PC-3 (cell line): ENCODE results near the gene NPC1. TPM values are rescaled to one million over a fixed set of nuclear protein-coding genes. Genes with fewer than 3 reads are reported as not detected.
A peak's percentile ranks its signal among the peaks of the same experiment; 100 is the strongest.

Experiments
- ATAC-seq: fragments of 200-7000 bp; cut with Tn5 transposase; 2 replicates; pipeline ENCODE4 v1.9.1; 2020; ENCODE audit warnings: mild to moderate bottlenecking, moderate library complexity
- BruUV-seq: library from RNA; stranded (reverse); fragments of 400-500 nt; replicated peaks from 2 replicates; lab custom pipeline; 2021; lab: Mats Ljungman, UMichigan
- CTCF ChIA-PET: fragments of 300-600 bp; sonication (Branson Sonifier 250); formaldehyde crosslinking; loops from one replicate; lab custom pipeline; 2022; ENCODE audit warnings: antibody characterized with exemption; lab: Charles Lee
- POLR2A ChIA-PET: fragments of 300-600 bp; sonication (Branson Sonifier 250); formaldehyde crosslinking; loops from one replicate; lab custom pipeline; 2022; ENCODE audit warnings: antibody characterized with exemption; ENCODE audit not compliant: unreplicated experiment; lab: Charles Lee
- DNase-seq: peaks from one replicate; pipeline ENCODE4 v3.0.0-alpha.2; 2015
- H2AFZ ChIP-seq: fragments of 300-600 bp; sonication (generic); 2 replicates; pipeline ENCODE4 v1.6.0; 2016; ENCODE audit warnings: antibody characterized with exemption, low read length
- H3F3A ChIP-seq: fragments of 300-600 bp; sonication (generic); one replicate; pipeline ENCODE4 v1.6.0; 2017; ENCODE audit warnings: antibody characterized with exemption, low read length, control low read depth, mild to moderate bottlenecking; ENCODE audit not compliant: unreplicated experiment
- H3K27ac ChIP-seq: fragments of 300-600 bp; sonication (generic); 2 replicates; pipeline ENCODE4 v1.5.1; 2016; ENCODE audit warnings: mild to moderate bottlenecking, low read length
- H3K27me3 ChIP-seq: fragments of 300-600 bp; sonication (generic); 2 replicates; pipeline ENCODE4 v1.6.1; 2016; ENCODE audit warnings: low read length, mixed read lengths
- H3K36me3 ChIP-seq: fragments of 300-600 bp; sonication (generic); 2 replicates; pipeline ENCODE4 v1.6.1; 2016; ENCODE audit warnings: low read depth, mixed run types, low read length, mixed read lengths
- H3K4me1 ChIP-seq: fragments of 300-600 bp; sonication (generic); 2 replicates; pipeline ENCODE4 v1.5.1; 2016; ENCODE audit warnings: low read length; ENCODE audit not compliant: insufficient read depth
- H3K4me2 ChIP-seq: fragments of 300-600 bp; sonication (generic); 2 replicates; pipeline ENCODE4 v1.6.0; 2016; ENCODE audit warnings: low read length
- H3K4me3 ChIP-seq: fragments of 300-600 bp; sonication (generic); 2 replicates; pipeline ENCODE4 v1.5.1; 2016; ENCODE audit warnings: mild to moderate bottlenecking, low read length, mixed read lengths
- H3K79me2 ChIP-seq: fragments of 300-600 bp; sonication (generic); 2 replicates; pipeline ENCODE4 v1.6.1; 2017; ENCODE audit warnings: low read length, mixed read lengths
- H3K9ac ChIP-seq: fragments of 300-600 bp; sonication (generic); 2 replicates; pipeline ENCODE4 v1.6.0; 2016; ENCODE audit warnings: mild to moderate bottlenecking, low read length
- H3K9me2 ChIP-seq: fragments of 300-600 bp; sonication (generic); replicated peaks from 2 replicates; pipeline ENCODE4 v1.6.1; 2016; ENCODE audit warnings: mixed run types, low read length, mixed read lengths
- H3K9me3 ChIP-seq: fragments of 300-600 bp; sonication (generic); 2 replicates; pipeline ENCODE4 v1.6.1; 2016; ENCODE audit warnings: low read length, mixed read lengths
- H4K20me1 ChIP-seq: fragments of 300-600 bp; sonication (generic); 2 replicates; pipeline ENCODE4 v1.6.1; 2016; ENCODE audit warnings: low read length, mixed read lengths
- CTCF ChIP-seq: fragments of 300-600 bp; sonication (generic); conservative IDR thresholded peaks from 2 replicates; pipeline ENCODE4 v1.5.1; 2017; ENCODE audit warnings: antibody characterized with exemption, low read depth, mild to moderate bottlenecking, low read length
- EZH2 ChIP-seq: fragments of 300-600 bp; sonication (generic); IDR thresholded peaks from one replicate; pipeline ENCODE4 v1.6.1; 2017; ENCODE audit warnings: antibody characterized with exemption, mild to moderate bottlenecking, low read length; ENCODE audit not compliant: unreplicated experiment
- EZH2phosphoT487 ChIP-seq: fragments of 300-600 bp; sonication (generic); IDR thresholded peaks from 2 replicates; pipeline ENCODE4 v1.6.1; 2018; ENCODE audit warnings: mild to moderate bottlenecking, antibody characterized with exemption, low read length, borderline replicate concordance
- intact Hi-C: fragments of 100-400 bp; cut with micrococcal nuclease; formaldehyde crosslinking; loops from 2 replicates; pipeline ENCODE4 v1.9.0; 2023
- total RNA-seq: library from RNA; depleted of rRNA; stranded (reverse); fragments of >200 nt; gene quantifications from 2 replicates; pipeline ENCODE4 v1.2.3, GENCODE V29; 2014

Gene NPC1
- total RNA-seq, 1 experiment from 2014 or later: 85.5 TPM

- ChIA-PET CTCF (interaction anchor here (0.5 to 3.7 kb wide), 2 partner anchors 76 to 223 kb away, joined by 4 to 38 read pairs; no protein-coding TSS in a partner anchor), POLR2A (interaction anchor here (0.5 to 0.7 kb wide), 4 partner anchors 9 to 172 kb away, joined by 3 to 16 read pairs (median 6); no protein-coding TSS in a partner anchor)
- Histone ChIP-seq H3K4me1 (peaks cover 54% of the 10 kb centered on the region), H3K79me2 (no peaks in the 10 kb centered on the region), H2AFZ (peak overlapping the region; percentile 12; the same call in 1 of the 2 replicates), H3K27ac (peak overlapping the region; percentile 98), H3F3A (peaks cover 21% of the 10 kb centered on the region), H3K9me3 (no peaks in the 10 kb centered on the region), H3K9me2 (no peaks in the 10 kb centered on the region), H3K4me3 (peak overlapping the region; percentile 29; the same call in 1 of the 2 replicates), H3K36me3 (no peaks in the 10 kb centered on the region), H3K4me2 (peak overlapping the region; percentile 69), H3K27me3 (no peaks in the 10 kb centered on the region), H3K9ac (peak overlapping the region; percentile 89), H4K20me1 (no peaks in the 10 kb centered on the region)
- no TSS peak for BruUV-seq
- TF ChIP-seq CTCF: no peak
- no peak for TF ChIP-seq EZH2phosphoT487
- TF ChIP-seq EZH2: no peak
- intact Hi-C loops: loop anchor here (1.0 to 2.0 kb wide), 4 partner anchors 37 to 63 kb away; partner anchors contain the start of genes LAMA3 and NPC1
- DNase-seq: peak; percentile 93
- peak; percentile 68 for ATAC-seq
Observed at GRCh38 chr18:23626451-23627279, 40.4 kb upstream of the NPC1 start.

GRCh38 chr18:23623040-23623439 is 36.7 kb upstream of the NPC1 start:
- Histone ChIP-seq H3K36me3 (no peaks in the 10 kb centered on the region), H4K20me1 (no peaks in the 10 kb centered on the region), H2AFZ (no peak overlapping the region), H3K27me3 (no peaks in the 10 kb centered on the region), H3F3A (peaks cover 19% of the 10 kb centered on the region), H3K9me2 (no peaks in the 10 kb centered on the region), H3K9me3 (no peaks in the 10 kb centered on the region), H3K79me2 (no peaks in the 10 kb centered on the region), H3K27ac (no peak overlapping the region), H3K4me2 (no peak overlapping the region), H3K4me1 (peaks cover 37% of the 10 kb centered on the region), H3K4me3 (no peak overlapping the region), H3K9ac (no peak overlapping the region)
- TF ChIP-seq CTCF (no peak), EZH2 (no peak)
- no TSS peak for BruUV-seq
- DNase-seq (no peak), ATAC-seq (no peak)
- ChIA-PET CTCF (interaction anchor here (1.9 kb wide), 1 partner anchor 81 kb away, joined by 21 read pairs; no protein-coding TSS in a partner anchor), POLR2A (no interaction called here)
- intact Hi-C loops: no loop called here
